GM10266 (cell line): ENCODE measurements around the gene L3MBTL3.

ENCODE experiments used
- DNase-seq: peaks from one replicate; pipeline ENCODE4 v3.0.0; 2012; ENCODE audit errors: extremely low spot score
- TF ChIP-seq, protein P1 (sequence below): IDR thresholded peaks from 2 replicates; pipeline ENCODE4 v1.5.1; 2012; ENCODE audit warnings: mild to moderate bottlenecking, low read depth; ENCODE audit not compliant: control insufficient read depth, insufficient read depth; ENCODE audit errors: missing control alignments

L3MBTL3 gene

DNA sequence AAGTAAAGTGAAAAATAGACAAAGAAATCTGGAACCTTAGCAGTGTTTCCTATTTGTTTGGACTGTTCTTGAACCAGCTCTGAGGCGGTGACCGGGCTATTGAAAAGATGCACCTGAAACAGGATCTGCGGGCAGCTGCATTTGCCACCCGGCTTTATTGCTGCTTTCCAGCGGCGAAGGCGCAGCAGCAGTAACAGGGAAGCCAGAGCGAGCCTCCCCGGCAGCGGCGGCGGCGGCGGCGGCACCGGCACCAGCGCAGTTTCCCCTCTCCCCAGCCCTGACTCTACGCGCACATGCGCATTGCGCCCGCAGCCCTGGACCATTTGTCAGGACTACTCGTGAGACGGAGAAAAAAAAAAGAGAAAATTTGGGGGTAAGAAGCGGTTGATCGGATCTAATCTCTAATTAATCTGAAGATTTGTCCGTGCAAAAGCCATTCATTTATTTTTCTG, at the start of gene L3MBTL3:
Gene L3MBTL3 (plus strand): TSS at position 290 of the 452 bp plus-strand sequence. CDS start 24,119 bp downstream, outside the sequence.
- TF ChIP-seq, protein P1, sequence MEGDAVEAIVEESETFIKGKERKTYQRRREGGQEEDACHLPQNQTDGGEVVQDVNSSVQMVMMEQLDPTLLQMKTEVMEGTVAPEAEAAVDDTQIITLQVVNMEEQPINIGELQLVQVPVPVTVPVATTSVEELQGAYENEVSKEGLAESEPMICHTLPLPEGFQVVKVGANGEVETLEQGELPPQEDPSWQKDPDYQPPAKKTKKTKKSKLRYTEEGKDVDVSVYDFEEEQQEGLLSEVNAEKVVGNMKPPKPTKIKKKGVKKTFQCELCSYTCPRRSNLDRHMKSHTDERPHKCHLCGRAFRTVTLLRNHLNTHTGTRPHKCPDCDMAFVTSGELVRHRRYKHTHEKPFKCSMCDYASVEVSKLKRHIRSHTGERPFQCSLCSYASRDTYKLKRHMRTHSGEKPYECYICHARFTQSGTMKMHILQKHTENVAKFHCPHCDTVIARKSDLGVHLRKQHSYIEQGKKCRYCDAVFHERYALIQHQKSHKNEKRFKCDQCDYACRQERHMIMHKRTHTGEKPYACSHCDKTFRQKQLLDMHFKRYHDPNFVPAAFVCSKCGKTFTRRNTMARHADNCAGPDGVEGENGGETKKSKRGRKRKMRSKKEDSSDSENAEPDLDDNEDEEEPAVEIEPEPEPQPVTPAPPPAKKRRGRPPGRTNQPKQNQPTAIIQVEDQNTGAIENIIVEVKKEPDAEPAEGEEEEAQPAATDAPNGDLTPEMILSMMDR: no peak

DNA sequence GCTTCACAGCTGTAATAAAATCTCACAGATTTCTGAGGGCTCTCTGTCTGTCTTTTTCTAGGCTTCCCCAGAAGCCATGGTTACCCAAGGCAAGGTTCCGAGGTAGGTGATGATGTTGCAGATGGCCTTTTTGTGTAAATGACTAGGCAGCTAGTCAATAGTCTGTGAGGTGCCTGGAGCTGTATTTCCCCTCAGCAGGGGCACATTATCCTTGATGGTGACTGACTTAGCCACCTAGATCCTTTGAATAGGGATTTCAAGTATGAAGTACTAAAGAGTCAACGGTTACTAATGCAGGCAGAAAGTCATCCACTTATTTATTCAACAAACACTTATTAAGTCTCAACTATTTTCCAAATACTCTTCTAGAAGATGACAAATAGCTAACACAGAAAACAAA, 49.3 kb upstream of the L3MBTL3 start:
- TF ChIP-seq, protein P1: no peak
- DNase-seq: no peak

More for the DNA sequence above, at the start of gene L3MBTL3:
- peak; percentile 87 for DNase-seq

DNA sequence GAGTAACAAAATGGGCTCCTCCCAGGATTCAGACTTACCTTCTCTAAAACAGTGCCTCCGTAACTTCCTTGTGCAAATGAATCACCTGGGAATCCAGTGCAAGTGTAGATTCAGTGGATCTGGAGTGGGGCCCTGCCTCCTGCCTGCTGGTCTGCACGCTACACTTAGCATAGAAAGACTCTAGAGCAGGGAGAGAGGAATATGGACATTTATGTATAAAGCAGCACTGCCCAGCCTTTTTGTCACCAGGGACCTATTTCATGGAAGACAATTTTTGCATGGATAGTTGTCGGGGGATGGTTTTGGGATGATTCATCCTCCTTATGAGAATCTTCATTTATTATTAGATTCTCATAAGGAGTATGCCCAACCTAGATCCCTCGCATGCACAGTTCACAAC, 42.3 kb upstream of the L3MBTL3 start:
- TF ChIP-seq, protein P1: no peak
- DNase-seq: no peak

DNA sequence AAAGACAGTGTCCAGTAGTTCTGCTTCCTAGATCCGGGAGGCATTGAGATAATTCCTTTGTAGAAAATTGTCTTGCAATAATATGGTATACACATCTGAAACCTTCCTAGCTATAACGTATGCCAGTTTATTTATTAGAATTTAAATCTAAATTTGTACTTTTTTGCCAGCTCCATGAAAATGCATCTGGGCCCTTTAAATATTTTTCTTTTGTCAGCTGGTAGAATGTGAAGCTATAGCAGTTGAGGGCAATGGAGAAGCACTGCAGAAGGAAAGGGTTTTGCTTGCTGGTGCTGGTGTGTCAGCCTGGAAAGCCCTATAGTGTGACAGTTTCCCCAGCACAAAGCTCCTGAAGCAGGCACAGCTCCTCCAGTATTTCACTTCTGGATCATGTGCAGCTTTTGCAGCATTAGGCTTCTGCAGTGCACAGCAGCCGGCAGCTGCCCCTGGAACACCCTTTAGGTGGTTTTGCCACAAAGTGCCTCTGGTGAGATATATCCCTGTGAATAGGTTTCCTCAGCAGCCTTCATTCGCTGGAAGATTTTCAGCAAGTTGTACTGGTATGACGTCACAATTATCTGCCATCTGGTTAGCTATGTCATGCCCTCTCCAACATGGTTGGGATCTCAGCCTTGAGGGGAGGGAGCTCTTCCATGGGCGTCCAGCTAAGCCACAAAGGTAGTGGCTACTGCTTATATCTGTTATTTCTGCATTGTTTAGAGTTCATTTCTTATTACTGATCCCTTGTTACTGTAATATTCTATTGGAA, 40.0 kb upstream of the L3MBTL3 start:
- TF ChIP-seq, protein P1: no peak
- DNase-seq: no peak

DNA sequence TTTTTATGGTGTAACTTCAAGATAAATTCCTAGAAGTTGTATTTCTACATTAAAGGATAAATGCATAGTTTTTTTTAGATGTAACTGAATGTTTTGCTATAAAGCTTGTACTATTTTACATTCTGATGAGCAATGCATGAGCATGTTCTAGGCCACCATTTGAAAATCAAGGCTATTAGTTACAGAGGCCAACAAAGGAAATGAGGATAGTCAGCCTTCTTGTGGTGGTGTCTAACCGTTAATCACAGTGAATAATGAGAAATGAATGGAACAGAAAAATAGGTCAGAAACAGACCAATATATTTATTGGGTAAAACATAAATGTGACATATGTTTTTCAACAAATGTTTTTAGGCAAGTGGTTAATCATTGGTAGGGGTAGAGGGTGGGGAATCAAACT, 37.6 kb upstream of the L3MBTL3 start:
- TF ChIP-seq, protein P1: no peak
- no peak for DNase-seq

DNA sequence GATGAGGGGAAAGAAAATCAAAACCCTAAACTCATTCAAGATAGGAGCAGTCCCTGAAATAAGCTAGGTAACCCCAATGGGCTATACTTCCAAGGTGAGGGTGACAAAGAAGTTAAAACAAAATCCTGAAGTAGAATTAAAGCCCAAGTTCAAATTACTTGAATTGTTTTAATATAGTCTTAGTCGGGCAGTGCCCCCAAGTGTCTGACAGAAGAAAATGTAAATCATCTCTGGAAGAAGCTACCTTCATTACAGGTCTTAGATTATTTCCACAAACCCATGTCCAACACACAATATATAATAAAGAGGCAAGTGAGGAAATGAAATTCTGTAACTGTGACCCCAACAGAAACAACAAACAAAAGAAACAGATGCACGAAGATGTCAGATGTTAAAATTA, 36.8 kb upstream of the L3MBTL3 start:
- no peak for DNase-seq
- TF ChIP-seq, protein P1: no peak

DNA sequence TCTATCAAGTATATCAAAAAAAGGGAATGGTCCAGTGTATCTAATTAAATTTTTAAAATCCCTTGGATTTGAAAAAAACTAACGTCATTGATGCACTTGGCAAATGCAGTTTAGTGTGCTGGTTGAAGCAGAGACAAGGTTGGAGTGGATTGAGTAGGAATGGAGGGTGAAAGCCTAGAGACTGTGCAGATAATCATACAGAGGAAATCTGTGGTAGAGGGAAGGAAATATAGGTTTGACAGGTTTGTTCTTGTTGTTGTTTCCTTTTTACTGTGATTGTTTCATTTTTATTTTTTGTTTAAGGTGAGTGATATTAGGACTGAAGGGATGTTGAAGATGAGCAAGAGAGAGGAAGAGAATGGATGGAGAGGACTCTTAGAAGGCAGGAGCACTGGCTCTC, 29.0 kb upstream of the L3MBTL3 start:
- TF ChIP-seq, protein P1: no peak
- DNase-seq: no peak
